Myocyte (in vitro differentiated cells): ENCODE data around the gene GRK3. TPM values are rescaled to one million over a fixed set of nuclear protein-coding genes. Genes with fewer than 3 reads are reported as not detected.

ENCODE experiments used
- DNase-seq: peaks from one replicate; pipeline ENCODE4 v3.0.0-alpha.2; 2012; ENCODE audit warnings: low read depth
- total RNA-seq: library from RNA; depleted of rRNA; stranded (reverse); fragments of >200 nt; gene quantifications from 2 replicates; pipeline ENCODE4 v1.2.3, GENCODE V29; 2014

GRK3 gene
- total RNA-seq, 1 donor from 2014 or later: 4.1 TPM

GRCh38 chr22:25722223-25722622 is 157.7 kb downstream of the GRK3 start:
- DNase-seq: no peak

- no peak for DNase-seq
These were observed 158.2 kb downstream of the GRK3 start for GRCh38 chr22:25722626-25723025.

DNA sequence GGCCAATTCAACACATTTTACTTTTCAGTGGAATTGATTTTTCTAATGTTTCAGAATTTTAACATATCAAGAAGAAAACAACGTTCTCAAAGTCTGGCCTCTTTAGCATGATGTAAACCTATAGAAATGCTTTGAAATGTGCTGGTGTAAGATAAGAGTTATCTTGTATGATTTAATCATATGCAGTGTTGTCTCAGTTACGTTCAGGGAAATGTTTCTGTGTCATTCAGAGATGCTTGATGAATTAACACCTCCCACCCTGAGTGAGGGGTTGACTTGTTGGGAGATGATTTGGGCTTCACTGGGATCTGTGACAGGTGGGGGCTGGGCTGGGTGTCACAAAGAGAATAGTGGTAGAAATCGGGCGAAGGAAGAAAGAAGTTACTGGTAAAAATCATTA is 161.8 kb downstream of the GRK3 start:
- no peak for DNase-seq

GRCh38 chr22:25728071-25728470 is 163.6 kb downstream of the GRK3 start:
- DNase-seq: no peak

DNA sequence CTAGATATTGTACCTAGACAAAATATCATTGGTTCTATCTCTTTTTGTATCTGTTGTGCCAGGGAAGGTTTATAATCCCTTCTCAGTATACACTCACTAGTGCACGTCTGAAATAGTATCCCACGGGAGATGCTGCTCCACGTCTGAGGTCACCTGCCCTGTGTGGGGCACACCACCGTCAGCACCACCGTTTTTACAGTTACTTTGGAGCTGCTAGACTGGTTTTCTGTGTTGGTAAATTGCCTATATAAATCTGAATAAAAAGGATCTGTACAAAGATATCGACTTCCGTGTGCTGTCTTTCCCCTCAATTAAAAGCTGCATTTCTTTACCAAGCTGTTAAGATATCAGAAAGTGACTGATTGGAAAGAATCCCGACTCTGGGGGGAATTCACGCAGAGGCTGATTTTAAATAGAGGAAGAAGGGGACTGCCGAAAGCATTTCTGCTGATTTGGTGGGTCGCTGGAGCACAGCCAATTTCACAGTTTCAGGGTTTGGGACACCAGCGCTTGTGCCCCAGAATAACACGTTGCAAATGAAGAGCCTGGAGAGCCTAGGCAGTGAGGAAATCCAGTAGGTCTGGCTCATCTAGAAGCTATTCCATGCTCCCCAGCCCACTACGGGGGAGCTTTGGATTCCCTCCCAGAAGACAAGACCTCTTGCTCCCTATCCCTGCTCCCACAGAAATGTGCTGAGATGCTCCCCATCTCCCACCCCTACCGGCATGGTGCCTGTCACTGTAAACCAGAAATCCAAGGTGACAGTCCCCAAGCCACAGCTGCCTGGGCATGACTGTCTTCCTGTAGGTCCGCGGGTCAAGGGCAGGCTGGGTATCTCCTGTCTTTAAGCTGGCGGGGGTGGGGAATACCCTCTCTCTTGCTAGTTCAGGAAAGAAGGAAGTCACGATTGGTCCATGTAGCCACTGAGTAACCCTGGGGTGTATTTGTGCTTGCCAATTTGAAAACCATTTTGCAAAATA is 164.8 kb downstream of the GRK3 start:
- no peak for DNase-seq

GRCh38 chr22:25735650-25736049 is 171.2 kb downstream of the GRK3 start:
- no peak for DNase-seq

- DNase-seq: no peak
These were observed 172.0 kb downstream of the GRK3 start for GRCh38 chr22:25736378-25737011.

DNA sequence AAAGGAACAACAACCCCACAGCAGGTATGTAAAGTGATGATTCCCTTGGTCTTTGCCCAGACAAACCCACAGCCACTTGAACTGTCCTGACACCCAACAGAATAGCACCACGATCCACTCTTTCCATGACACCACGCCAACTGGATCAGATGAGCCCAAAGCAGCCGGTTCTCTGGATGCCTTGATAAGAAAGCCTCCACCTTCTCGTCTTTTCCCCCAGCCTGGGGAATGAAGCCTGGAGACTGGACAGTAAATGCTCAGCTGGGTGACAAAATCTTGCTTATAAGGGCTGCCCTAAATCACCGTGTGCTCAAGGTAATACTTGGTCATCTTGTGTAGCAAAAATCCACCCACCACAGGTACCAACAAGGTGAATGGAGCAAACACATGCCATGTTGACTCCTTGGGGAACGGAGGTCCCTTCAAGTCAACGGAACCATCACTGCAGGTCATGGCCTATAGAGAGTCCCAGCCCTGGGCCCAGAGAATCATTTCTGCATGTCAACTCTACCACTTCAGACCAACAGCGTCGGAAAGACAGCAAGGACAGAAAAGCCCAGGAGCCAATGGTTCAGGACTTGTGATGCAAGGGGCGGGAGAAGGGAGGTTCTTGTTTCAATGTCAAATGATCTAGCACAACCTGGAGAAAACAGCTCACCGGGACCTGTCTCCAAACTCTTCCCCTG is 175.3 kb downstream of the GRK3 start:
- DNase-seq: no peak

GRCh38 chr22:25741692-25742626 is 177.5 kb downstream of the GRK3 start, which contains the start of gene MYO18B:
TSS of gene MYO18B (plus strand) at chr22:25742188. CDS start at chr22:25761093, 18,905 bp downstream.
- peak; percentile 98 for DNase-seq

DNA sequence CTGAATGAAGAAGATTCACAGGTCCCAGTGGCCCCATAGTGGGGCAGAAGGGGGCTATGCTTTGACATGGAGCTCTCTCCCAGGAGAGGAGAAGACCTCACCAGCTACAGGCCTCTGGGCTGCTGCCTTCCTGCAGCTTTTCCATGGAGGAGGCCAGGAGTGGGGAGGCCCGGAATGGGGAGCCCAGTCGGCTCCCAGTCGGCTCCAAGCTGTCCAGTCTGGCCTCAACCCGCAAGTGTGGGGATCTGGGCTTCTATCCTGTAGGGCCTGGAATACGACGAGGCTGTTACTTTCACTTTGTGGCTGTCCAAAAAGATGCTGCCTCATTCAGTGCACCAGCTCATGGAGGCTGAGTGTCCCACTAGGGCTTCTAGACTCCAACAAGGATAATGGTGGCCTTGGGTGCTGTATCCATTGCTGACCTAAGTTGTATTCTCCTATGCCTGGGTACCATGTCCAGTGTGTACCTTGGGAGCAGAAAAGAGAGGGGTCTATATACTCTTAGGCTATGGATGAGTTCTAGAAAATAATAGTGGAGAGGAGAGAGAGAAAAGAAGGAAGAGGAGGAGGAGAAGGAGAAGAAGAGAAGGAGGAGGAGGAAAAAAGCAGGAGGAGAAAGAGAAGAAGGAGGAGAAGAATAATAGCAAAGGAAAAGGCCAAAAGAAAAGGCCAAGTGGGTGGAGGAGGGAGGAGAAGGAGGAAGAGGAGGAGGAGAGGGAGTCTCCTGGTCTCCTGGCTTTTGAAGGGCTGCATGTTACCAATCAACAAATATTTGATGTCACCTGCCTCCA is 178.6 kb downstream of the GRK3 start:
- DNase-seq: peak; percentile 56

- no peak for DNase-seq
These were observed 180.2 kb downstream of the GRK3 start for GRCh38 chr22:25744694-25745093.

GRCh38 chr22:25745341-25746011 is 181.0 kb downstream of the GRK3 start:
- DNase-seq: peak; percentile 87

DNA sequence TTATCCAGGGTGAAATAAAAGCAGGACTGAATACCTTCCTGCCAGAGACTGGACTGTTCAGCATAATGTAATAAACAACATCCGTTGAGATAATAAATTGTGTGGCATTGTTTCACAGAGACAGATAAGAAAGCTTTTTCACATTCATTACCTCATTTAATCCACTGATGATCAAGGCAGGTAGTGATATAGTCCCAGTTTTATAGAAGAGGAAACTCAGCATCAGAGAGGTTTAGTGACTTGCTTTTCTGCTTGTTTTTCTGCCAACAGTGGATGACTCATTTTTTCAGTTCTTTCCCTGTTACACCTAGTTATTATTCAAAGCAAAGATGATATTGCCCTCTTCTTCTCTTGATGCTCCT is 181.5 kb downstream of the GRK3 start:
- DNase-seq: no peak

GRCh38 chr22:25747245-25747944 is 182.9 kb downstream of the GRK3 start:
- DNase-seq: peak; percentile 100

- no peak for DNase-seq
These were observed 183.7 kb downstream of the GRK3 start for GRCh38 chr22:25748140-25748539.

- no peak for DNase-seq
These were observed 184.2 kb downstream of the GRK3 start for GRCh38 chr22:25748704-25749103.

- DNase-seq: peak; percentile 30
These were observed 185.1 kb downstream of the GRK3 start for GRCh38 chr22:25749420-25750169.
